Loucy (cell line): Measurements from ENCODE around the gene SMARCB1.
A peak's percentile ranks its signal among the peaks of the same experiment; 100 is the strongest.

Experiments
- H2AFZ ChIP-seq: fragments of 200-600 bp; sonication (generic); 2 replicates; pipeline ENCODE4 v1.6.0; 2016; ENCODE audit warnings: antibody characterized with exemption, mild to moderate bottlenecking, low read length, moderate library complexity
- H3F3A ChIP-seq: fragments of 200-600 bp; 2 replicates; pipeline ENCODE4 v1.6.0; 2016; ENCODE audit warnings: antibody characterized with exemption, low read depth, mild to moderate bottlenecking
- H3K27me3 ChIP-seq: fragments of 200-600 bp; sonication (generic); 2 replicates; pipeline ENCODE4 v1.6.1; 2014; ENCODE audit warnings: low read length, mild to moderate bottlenecking; ENCODE audit not compliant: insufficient read depth, poor library complexity, severe bottlenecking
- H3K36me3 ChIP-seq: fragments of 200-600 bp; sonication (generic); 2 replicates; pipeline ENCODE4 v1.6.1; 2016; ENCODE audit warnings: low read length; ENCODE audit not compliant: insufficient read depth
- H3K4me1 ChIP-seq: fragments of 200-600 bp; sonication (generic); 2 replicates; pipeline ENCODE4 v1.5.1; 2014; ENCODE audit warnings: low read length, mild to moderate bottlenecking; ENCODE audit not compliant: insufficient read depth, poor library complexity, severe bottlenecking
- H3K4me2 ChIP-seq: fragments of 200-600 bp; sonication (generic); 2 replicates; pipeline ENCODE4 v1.6.0; 2014; ENCODE audit warnings: antibody characterized with exemption, low read length, low read depth, mild to moderate bottlenecking; ENCODE audit not compliant: poor library complexity, severe bottlenecking
- H3K4me3 ChIP-seq: fragments of 200-600 bp; sonication (generic); 2 replicates; pipeline ENCODE4 v1.5.1; 2014; ENCODE audit warnings: low read length, mild to moderate bottlenecking, mixed read lengths; ENCODE audit not compliant: poor library complexity, severe bottlenecking
- H3K79me2 ChIP-seq: fragments of 200-600 bp; sonication (generic); 2 replicates; pipeline ENCODE4 v1.6.1; 2014; ENCODE audit warnings: low read length; ENCODE audit not compliant: insufficient read depth
- H3K9ac ChIP-seq: fragments of 200-600 bp; sonication (generic); 2 replicates; pipeline ENCODE4 v1.6.0; 2014; ENCODE audit warnings: mild to moderate bottlenecking, low read depth, low read length, moderate library complexity; ENCODE audit not compliant: poor library complexity, severe bottlenecking
- H3K9me2 ChIP-seq: fragments of 200-600 bp; sonication (generic); replicated peaks from 2 replicates; pipeline ENCODE4 v1.6.1; 2016; ENCODE audit warnings: low read depth, low read length, mixed read lengths
- H3K9me3 ChIP-seq: fragments of 200-600 bp; sonication (generic); 2 replicates; pipeline ENCODE4 v1.6.1; 2014; ENCODE audit warnings: mild to moderate bottlenecking, antibody characterized with exemption, low read length, low read depth; ENCODE audit not compliant: insufficient read depth
- H4K20me1 ChIP-seq: fragments of 200-600 bp; sonication (generic); 2 replicates; pipeline ENCODE4 v1.6.0; 2014; ENCODE audit warnings: antibody characterized with exemption, low read length, mild to moderate bottlenecking; ENCODE audit not compliant: insufficient read depth, poor library complexity, severe bottlenecking
- EZH2phosphoT487 ChIP-seq: fragments of 200-600 bp; IDR thresholded peaks from 2 replicates; pipeline ENCODE4 v1.6.1; 2018; ENCODE audit warnings: antibody characterized with exemption, mild to moderate bottlenecking, moderate library complexity, borderline replicate concordance
- TF ChIP-seq, protein P1 (sequence below): fragments of 200-600 bp; sonication (generic); conservative IDR thresholded peaks from 2 replicates; pipeline ENCODE4 v1.5.1; 2014; ENCODE audit warnings: mild to moderate bottlenecking, antibody characterized with exemption, low read length

The SMARCB1 gene

DNA sequence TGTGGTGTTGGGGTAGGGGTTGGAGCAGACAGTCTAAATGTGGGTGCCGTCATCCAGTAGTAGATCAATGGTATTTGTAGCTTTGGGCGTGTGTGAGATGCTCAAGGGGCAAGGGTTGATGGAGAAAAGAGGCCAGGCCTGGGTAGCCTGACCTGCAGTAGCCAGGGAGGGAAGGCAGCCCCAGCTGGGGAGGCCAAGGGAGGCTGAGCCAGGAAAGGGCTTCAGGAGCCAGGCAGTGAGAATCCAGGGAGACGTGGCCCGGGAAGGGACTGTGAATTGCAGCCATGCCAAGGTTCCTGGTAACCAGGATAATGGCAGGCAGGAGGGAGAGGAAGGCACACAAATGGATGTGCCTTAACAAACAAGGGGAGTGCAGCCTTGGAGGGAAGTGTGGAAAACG lies 54.5 kb downstream of the SMARCB1 start:
- H2AFZ ChIP-seq: no peak overlapping the region
- H3F3A ChIP-seq: no peaks in the 10 kb centered on the region
- no peaks in the 10 kb centered on the region for H3K9me2 ChIP-seq
- H3K27me3 ChIP-seq: no peaks in the 10 kb centered on the region
- H4K20me1 ChIP-seq: no peaks in the 10 kb centered on the region
- peaks cover 23% of the 10 kb centered on the region for H3K4me1 ChIP-seq
- no peak for TF ChIP-seq EZH2phosphoT487
- TF ChIP-seq, protein P1, sequence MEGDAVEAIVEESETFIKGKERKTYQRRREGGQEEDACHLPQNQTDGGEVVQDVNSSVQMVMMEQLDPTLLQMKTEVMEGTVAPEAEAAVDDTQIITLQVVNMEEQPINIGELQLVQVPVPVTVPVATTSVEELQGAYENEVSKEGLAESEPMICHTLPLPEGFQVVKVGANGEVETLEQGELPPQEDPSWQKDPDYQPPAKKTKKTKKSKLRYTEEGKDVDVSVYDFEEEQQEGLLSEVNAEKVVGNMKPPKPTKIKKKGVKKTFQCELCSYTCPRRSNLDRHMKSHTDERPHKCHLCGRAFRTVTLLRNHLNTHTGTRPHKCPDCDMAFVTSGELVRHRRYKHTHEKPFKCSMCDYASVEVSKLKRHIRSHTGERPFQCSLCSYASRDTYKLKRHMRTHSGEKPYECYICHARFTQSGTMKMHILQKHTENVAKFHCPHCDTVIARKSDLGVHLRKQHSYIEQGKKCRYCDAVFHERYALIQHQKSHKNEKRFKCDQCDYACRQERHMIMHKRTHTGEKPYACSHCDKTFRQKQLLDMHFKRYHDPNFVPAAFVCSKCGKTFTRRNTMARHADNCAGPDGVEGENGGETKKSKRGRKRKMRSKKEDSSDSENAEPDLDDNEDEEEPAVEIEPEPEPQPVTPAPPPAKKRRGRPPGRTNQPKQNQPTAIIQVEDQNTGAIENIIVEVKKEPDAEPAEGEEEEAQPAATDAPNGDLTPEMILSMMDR: no peak
- no peak overlapping the region for H3K4me2 ChIP-seq
- no peaks in the 10 kb centered on the region for H3K9me3 ChIP-seq
- H3K79me2 ChIP-seq: peaks cover 13% of the 10 kb centered on the region; the same call in 1 of the 2 replicates
- no peak overlapping the region for H3K4me3 ChIP-seq
- H3K9ac ChIP-seq: no peak overlapping the region
- H3K36me3 ChIP-seq: peaks cover 12% of the 10 kb centered on the region; the same call in 1 of the 2 replicates

DNA sequence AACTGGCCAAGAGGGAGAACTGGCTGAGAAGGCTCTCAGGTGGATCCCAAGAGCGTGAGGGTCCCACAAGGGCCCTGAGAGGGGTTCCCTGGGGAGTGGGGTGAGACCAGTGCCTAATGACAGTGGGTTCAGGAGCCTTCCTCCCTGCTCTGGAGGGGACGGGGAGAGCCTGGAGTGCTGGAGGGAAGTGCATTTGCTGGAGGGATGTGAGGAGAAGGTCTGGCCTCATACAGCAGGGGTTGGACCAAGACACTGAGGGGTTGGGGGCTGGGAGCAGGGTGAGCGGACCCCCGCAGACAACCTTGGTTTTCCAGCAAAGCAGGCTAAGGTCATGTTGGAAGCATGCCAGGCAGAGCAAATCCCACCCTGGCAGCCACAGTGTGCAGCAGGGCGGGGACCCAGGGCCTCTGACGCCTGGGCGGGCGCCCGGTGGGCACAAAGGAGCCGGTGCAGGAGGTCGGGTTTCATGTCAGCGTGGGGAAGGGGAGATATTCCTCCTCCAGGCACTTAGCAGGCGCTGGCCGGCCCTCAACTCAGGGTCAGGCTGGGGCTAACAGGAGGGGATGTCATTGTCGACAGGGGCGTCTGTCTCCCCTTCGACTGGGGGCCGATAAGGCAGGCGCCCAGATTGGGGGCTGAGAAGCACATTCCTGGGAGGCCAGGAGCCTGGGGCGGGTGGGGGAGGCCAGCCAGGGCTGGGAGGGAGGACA lies 55.1 kb downstream of the SMARCB1 start:
- no peaks in the 10 kb centered on the region for H3F3A ChIP-seq
- H3K36me3 ChIP-seq: peaks cover 7% of the 10 kb centered on the region; the same call in 1 of the 2 replicates
- H4K20me1 ChIP-seq: no peaks in the 10 kb centered on the region
- H3K4me3 ChIP-seq: no peak overlapping the region
- no peak overlapping the region for H3K9ac ChIP-seq
- H2AFZ ChIP-seq: no peak overlapping the region
- TF ChIP-seq, protein P1: no peak
- TF ChIP-seq EZH2phosphoT487: no peak
- no peaks in the 10 kb centered on the region for H3K27me3 ChIP-seq
- H3K9me2 ChIP-seq: no peaks in the 10 kb centered on the region
- no peak overlapping the region for H3K4me2 ChIP-seq
- H3K9me3 ChIP-seq: no peaks in the 10 kb centered on the region
- peaks cover 23% of the 10 kb centered on the region for H3K4me1 ChIP-seq
- H3K79me2 ChIP-seq: peaks cover 9% of the 10 kb centered on the region; the same call in 1 of the 2 replicates

DNA sequence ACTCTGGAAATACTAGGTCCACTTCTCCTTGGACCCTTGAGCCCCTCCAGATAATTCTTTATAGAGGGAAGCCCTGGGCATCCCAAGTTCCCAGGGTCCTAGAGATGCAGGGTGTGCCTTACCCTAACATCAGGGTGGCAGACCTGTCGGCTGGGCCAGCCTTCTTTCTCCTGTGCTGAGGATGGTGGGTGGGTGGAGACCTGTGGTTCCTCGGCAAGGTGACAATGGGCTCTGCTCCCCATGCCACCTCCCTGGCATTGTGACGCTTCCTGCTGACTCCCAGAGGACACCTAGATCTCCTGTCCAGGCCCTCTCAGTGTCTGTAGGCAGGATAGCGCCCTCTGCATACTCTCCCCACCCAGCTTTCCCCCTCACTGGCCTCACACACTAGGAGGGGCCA lies 55.8 kb downstream of the SMARCB1 start:
- Histone ChIP-seq H3K4me2 (no peak overlapping the region), H3F3A (no peaks in the 10 kb centered on the region), H2AFZ (no peak overlapping the region), H3K9me2 (no peaks in the 10 kb centered on the region), H3K36me3 (peaks cover 4% of the 10 kb centered on the region; the same call in 1 of the 2 replicates), H4K20me1 (no peaks in the 10 kb centered on the region), H3K9ac (peak overlapping the region; percentile 13), H3K4me3 (no peak overlapping the region), H3K27me3 (no peaks in the 10 kb centered on the region), H3K9me3 (no peaks in the 10 kb centered on the region), H3K79me2 (peaks cover 7% of the 10 kb centered on the region; the same call in 1 of the 2 replicates), H3K4me1 (peaks cover 23% of the 10 kb centered on the region)
- TF ChIP-seq, protein P1: peak; percentile 16; the same call in 1 of the 2 replicates
- TF ChIP-seq EZH2phosphoT487: no peak
